Stimulated activated CD4-positive, alpha-beta T cell treated with anti-CD3 and anti-CD28 coated beads, Interleukin-15, amount 100 ng/mL, for 24 hours (primary cell): ENCODE data around the gene NAIF1.
"Not testable (repeated sequence)": the region's sequence is repeated elsewhere in the genome, so short reads cannot be mapped to it uniquely, and the experiment has no call there.

Source experiments
- DNase-seq: peaks from one replicate; pipeline ENCODE4 v3.0.0-alpha.2; 2020

Gene NAIF1

DNA sequence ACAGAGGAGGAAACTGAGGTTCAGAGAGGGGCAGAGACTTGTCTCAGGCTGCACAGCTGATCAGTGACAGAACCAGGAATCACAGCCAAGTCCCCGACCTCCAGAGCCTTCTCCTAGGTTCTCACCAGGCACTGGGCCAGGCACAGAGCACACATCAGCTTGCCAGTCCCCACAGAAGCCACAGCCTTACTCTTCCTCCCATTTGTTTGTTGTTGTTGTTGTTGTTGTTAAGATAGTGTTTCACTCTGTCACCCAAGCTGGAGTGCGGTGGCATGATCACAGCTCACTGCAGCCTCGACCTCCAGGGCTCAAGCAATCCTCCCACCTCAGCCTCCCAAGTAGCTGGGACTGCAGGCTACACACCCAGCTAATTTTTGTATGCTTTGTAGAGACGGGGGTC is 41.4 kb downstream of the NAIF1 start:
- DNase-seq = no peak

DNA sequence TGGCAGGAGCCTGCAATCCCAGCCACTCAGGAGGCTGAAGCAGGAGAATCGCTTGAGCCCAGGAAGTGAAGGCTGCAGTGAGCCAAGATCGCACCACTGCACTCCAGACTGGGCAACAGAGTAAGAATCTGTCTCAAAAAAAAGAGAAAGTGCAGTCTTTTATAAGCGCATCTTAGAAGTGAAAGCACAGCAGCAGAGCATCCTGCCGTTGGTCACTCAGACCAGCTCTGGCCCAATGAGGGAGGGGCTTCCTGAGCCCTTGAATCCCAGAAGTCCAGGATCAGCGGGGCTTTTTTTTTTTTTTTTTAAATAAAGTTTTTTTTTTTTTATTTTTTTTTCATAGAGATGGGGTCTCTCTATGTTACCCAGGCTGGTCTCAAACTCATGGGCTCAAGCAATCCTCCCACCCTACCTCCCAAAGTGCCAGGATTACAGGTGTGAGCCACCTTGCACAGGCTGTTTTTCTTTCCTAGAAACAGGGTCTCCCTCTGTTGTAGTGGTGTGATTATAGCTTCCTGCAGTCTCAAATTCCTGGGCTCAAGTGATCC is 42.3 kb downstream of the NAIF1 start:
- no peak for DNase-seq

DNA sequence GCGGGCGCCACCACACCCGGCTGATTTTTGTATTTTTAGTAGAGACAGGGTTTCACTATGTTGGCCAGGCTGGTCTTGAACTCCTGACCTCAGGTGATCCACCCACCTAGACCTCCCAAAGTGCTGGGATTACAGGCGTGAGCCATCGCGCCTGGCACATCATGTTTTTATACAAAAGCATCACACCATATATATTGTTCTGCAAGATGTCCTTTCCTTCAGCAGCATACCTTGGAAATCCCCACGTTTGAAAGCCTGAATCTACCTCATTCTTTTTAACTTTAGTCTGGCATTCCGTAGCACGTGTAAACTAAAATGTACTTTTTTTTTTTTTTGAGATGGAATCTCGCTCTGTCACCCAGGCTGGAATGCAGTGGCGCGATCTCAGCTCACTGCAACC is 43.4 kb downstream of the NAIF1 start:
- not testable (repeated sequence) for DNase-seq

DNA sequence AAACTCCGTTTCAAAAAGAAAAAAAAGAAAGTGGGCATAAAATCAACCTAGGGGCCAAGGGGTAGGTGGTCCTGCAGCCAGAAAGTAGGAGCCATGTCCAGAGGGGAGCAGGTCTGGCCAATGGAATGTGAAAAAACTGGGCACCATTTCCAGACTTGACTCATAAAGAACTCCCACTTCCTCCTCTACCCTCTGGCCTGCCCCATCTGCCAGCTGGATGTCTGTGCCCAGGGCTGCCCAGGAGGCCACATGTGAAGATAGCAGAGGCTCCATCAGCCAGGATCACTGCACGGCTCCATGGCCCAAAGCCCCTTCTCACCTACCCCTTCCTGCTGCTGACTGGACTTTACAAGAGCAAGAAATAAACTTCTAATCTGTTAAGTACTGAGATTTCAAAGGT is 44.2 kb downstream of the NAIF1 start:
- no peak for DNase-seq

DNA sequence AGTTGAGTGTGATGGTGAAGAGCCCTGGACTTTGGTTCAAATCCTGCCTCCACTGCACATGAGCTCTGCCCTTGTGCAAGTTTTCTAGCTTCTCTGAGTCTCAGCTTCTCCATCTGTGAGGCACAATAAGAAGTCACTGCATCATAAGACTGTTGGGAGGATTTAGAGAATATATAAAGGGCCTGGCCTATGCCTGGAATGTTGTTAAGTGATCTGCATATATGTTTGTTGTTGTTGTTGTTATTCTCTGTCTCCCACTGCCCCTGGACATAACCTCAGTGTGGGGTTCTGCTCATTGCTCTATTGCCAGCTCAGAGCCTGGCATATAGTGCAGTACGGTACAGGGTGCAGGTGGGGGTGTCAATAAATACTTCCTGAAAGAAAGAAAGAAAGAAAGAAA is 46.0 kb downstream of the NAIF1 start:
- DNase-seq = no peak

DNA sequence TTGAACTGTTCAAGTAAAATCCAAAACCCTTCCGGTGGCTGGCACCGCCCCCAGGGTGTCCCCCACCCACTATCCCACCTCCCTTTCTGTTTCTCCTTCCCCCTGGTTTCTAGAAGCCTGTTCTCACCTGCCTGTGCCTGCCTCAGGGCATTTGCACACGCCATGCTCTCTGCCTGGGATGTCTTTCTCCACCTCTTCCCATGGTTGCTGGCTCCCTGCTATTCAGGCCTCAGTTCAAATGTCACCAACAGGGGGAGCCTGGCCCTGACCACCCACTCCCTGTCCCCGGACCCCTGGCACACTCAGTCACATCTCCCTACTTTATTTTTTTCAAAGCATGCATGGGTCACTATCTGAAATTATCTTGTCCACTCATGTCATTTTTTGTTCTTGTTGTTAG is 46.4 kb downstream of the NAIF1 start:
- no peak for DNase-seq

DNA sequence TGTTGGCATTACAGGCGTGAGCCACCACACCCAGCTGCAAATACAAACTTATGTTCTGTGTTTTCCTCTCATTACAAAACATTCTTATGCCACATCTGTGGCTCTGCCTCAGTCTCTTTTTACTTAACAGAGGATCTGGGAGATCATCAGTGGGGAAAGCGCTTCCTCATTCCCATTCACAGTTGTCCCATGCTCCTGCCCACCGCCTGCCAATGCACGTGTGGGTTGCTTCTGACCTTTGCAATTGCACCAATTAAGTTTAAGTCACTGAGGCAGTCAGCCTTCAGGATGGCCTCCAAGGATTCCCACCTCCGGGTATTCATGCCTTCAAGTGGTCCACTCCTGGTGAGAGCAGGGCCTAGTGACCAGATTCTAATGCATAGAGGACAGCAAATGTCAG is 51.4 kb downstream of the NAIF1 start:
- DNase-seq = no peak
